ENCODE measurements around the gene PIWIL4. TPM values are rescaled to one million over a fixed set of nuclear protein-coding genes. Genes with fewer than 3 reads are reported as not detected.

The PIWIL4 gene
- total RNA-seq, 4 donors from 2014 or later = 1.5 to 5.1 (median 3.5) TPM

- intact Hi-C loops (cut with DNase I) = no loop called here
- no peak overlapping the region for H3K27ac ChIP-seq
- DNase-seq = no peak
- WGBS, 2 donors = 80 to 92% methylated on average over 1 of the region's 1 CpG
- no peak overlapping the region for H3K4me3 ChIP-seq (replicated peaks in 1 of 3)
- no peaks in the 10 kb centered on the region for H3K9me3 ChIP-seq
- H3K36me3 ChIP-seq = no peaks in the 10 kb centered on the region
- peaks cover 6 to 10% of the 10 kb centered on the region in 2 donors for H3K4me1 ChIP-seq
- TF ChIP-seq POLR2A (IDR thresholded peaks at IDR 0.05) (no peak), CTCF (IDR thresholded peaks at IDR 0.05) (no peak)
- H3K27me3 ChIP-seq = no peaks in the 10 kb centered on the region
Observed at GRCh38 chr11:94533206-94533605, 34.0 kb upstream of the PIWIL4 start.

- peak overlapping the region in 1 of 3 donors; percentile 18 for H3K27ac ChIP-seq
- peaks cover 6 to 10% of the 10 kb centered on the region in 2 donors for H3K4me1 ChIP-seq
- 72 to 82% methylated on average over 6 of the region's 6 CpGs for WGBS, 2 donors
- no peak for TF ChIP-seq POLR2A (IDR thresholded peaks at IDR 0.05)
- TF ChIP-seq CTCF (IDR thresholded peaks at IDR 0.05) = no peak
- no peak for DNase-seq
- no peaks in the 10 kb centered on the region for H3K36me3 ChIP-seq
- no peaks in the 10 kb centered on the region for H3K27me3 ChIP-seq
- no peaks in the 10 kb centered on the region for H3K9me3 ChIP-seq
- intact Hi-C loops (cut with DNase I) = no loop called here
- H3K4me3 ChIP-seq (replicated peaks in 1 of 3) = no peak overlapping the region
Observed at GRCh38 chr11:94533696-94534630, 33.2 kb upstream of the PIWIL4 start.

GRCh38 chr11:94536386-94536785, 30.8 kb upstream of the PIWIL4 start:
- Histone ChIP-seq H3K4me3 (replicated peaks in 1 of 3) (no peak overlapping the region), H3K36me3 (no peaks in the 10 kb centered on the region), H3K9me3 (no peaks in the 10 kb centered on the region), H3K4me1 (peaks cover 6 to 10% of the 10 kb centered on the region in 2 donors), H3K27me3 (no peaks in the 10 kb centered on the region), H3K27ac (no peak overlapping the region)
- DNase-seq = no peak
- no peak for TF ChIP-seq CTCF (IDR thresholded peaks at IDR 0.05)
- no peak for TF ChIP-seq POLR2A (IDR thresholded peaks at IDR 0.05)
- intact Hi-C loops (cut with DNase I) = no loop called here

GRCh38 chr11:94537031-94537600, 30.1 kb upstream of the PIWIL4 start:
- no peak for TF ChIP-seq CTCF (IDR thresholded peaks at IDR 0.05)
- TF ChIP-seq POLR2A (IDR thresholded peaks at IDR 0.05) = no peak
- no peak for DNase-seq
- Histone ChIP-seq H3K9me3 (no peaks in the 10 kb centered on the region), H3K27me3 (no peaks in the 10 kb centered on the region), H3K4me3 (replicated peaks in 1 of 3) (no peak overlapping the region), H3K36me3 (no peaks in the 10 kb centered on the region), H3K4me1 (peaks cover 6 to 10% of the 10 kb centered on the region in 2 donors), H3K27ac (no peak overlapping the region)
- intact Hi-C loops (cut with DNase I) = no loop called here
- 52 to 78% methylated on average over 3 of the region's 3 CpGs for WGBS, 2 donors

- Histone ChIP-seq H3K4me1 (peaks cover 10% of the 10 kb centered on the region in 2 donors), H3K4me3 (replicated peaks in 1 of 3) (no peak overlapping the region), H3K36me3 (no peaks in the 10 kb centered on the region), H3K9me3 (no peaks in the 10 kb centered on the region), H3K27me3 (no peaks in the 10 kb centered on the region), H3K27ac (no peak overlapping the region)
- intact Hi-C loops (cut with DNase I) = no loop called here
- no peak for DNase-seq
- 79 to 86% methylated on average over 1 of the region's 1 CpG for WGBS, 2 donors
- no peak for TF ChIP-seq CTCF (IDR thresholded peaks at IDR 0.05)
Observed at GRCh38 chr11:94539420-94539819, 27.7 kb upstream of the PIWIL4 start.
